ENCODE measurements around the gene WDR64.
"Not testable (repeated sequence)": the region's sequence is repeated elsewhere in the genome, so short reads cannot be mapped to it uniquely, and the experiment has no call there.

Gene WDR64

GRCh38 chr1:241749041-241749944 lies 97.2 kb downstream of the WDR64 start:
- DNase-seq: no peak

- no peak for DNase-seq
These were observed 98.0 kb downstream of the WDR64 start for GRCh38 chr1:241749945-241750695.

- no peak for DNase-seq
These were observed 99.4 kb downstream of the WDR64 start for GRCh38 chr1:241751524-241751923.

- DNase-seq: no peak
These were observed 110.7 kb downstream of the WDR64 start for GRCh38 chr1:241762713-241763339.

- DNase-seq: no peak
These were observed 113.3 kb downstream of the WDR64 start for GRCh38 chr1:241765390-241765789.

- DNase-seq: no peak
These were observed 115.7 kb downstream of the WDR64 start for GRCh38 chr1:241767737-241768136.

GRCh38 chr1:241770115-241770514 lies 118.0 kb downstream of the WDR64 start:
- DNase-seq: no peak

GRCh38 chr1:241771117-241771516 lies 119.0 kb downstream of the WDR64 start:
- DNase-seq: no peak

GRCh38 chr1:241772932-241773500 lies 120.9 kb downstream of the WDR64 start:
- DNase-seq: no peak

GRCh38 chr1:241773991-241774390 lies 121.9 kb downstream of the WDR64 start:
- no peak for DNase-seq

GRCh38 chr1:241775021-241775420 lies 122.9 kb downstream of the WDR64 start:
- no peak for DNase-seq

- DNase-seq: no peak
These were observed 124.8 kb downstream of the WDR64 start for GRCh38 chr1:241776911-241777310.

- no peak for DNase-seq
These were observed 126.0 kb downstream of the WDR64 start for GRCh38 chr1:241778117-241778516.

GRCh38 chr1:241779897-241780296 lies 127.8 kb downstream of the WDR64 start:
- DNase-seq: no peak

- no peak for DNase-seq
These were observed 130.3 kb downstream of the WDR64 start for GRCh38 chr1:241782396-241782795.

- no peak for DNase-seq
These were observed 135.6 kb downstream of the WDR64 start for GRCh38 chr1:241787691-241788090.

GRCh38 chr1:241789061-241789460 lies 137.0 kb downstream of the WDR64 start:
- DNase-seq: no peak

GRCh38 chr1:241799416-241799815 lies 147.3 kb downstream of the WDR64 start:
- no peak for DNase-seq

GRCh38 chr1:241800640-241801039 lies 148.6 kb downstream of the WDR64 start:
- DNase-seq: no peak

- no peak for DNase-seq
These were observed 150.8 kb downstream of the WDR64 start for GRCh38 chr1:241802863-241803262.

- not testable (repeated sequence) for DNase-seq
These were observed 152.6 kb downstream of the WDR64 start for GRCh38 chr1:241804706-241805105.

- DNase-seq: peak; percentile 41
These were observed 156.2 kb downstream of the WDR64 start for GRCh38 chr1:241808265-241808664.

GRCh38 chr1:241810769-241811405 lies 158.8 kb downstream of the WDR64 start:
- DNase-seq: no peak

All from NCI-H2107 (cell line).